Prostate gland (tissue), 2 donors: ENCODE measurements around the gene UGT1A6. TPM values are rescaled to one million over a fixed set of nuclear protein-coding genes. Genes with fewer than 3 reads are reported as not detected.

Experiments used
- DNase-seq: peaks from one replicate; pipeline ENCODE4 v3.0.0-alpha.2; 2019; ENCODE audit warnings: low spot score
- H3K27ac ChIP-seq, 2 donors: fragments of 200-600 bp; sonication (generic); 2 replicates each; pipeline ENCODE4 v1.5.1; 2017 to 2019
- H3K27me3 ChIP-seq: fragments of 200-600 bp; sonication (generic); replicated peaks from 2 replicates; pipeline ENCODE4 v1.5.1; 2019; ENCODE audit not compliant: insufficient read depth
- H3K36me3 ChIP-seq, 2 donors: fragments of 200-600 bp; sonication (generic); 1 replicate in 1 of 2; 2 replicates in 1 of 2; pipeline versions ENCODE4 v1.5.1 to v1.8.1; 2017 to 2019
- H3K4me1 ChIP-seq: fragments of 200-600 bp; sonication (generic); replicated peaks from 2 replicates; pipeline ENCODE4 v1.5.1; 2019
- H3K4me3 ChIP-seq, 2 donors: fragments of 200-600 bp; sonication (generic); 2 replicates each; pipeline ENCODE4 v1.5.1; 2017 to 2019
- H3K9me3 ChIP-seq: fragments of 200-600 bp; sonication (generic); 2 replicates; pipeline ENCODE4 v1.5.1; 2017
- CTCF ChIP-seq, 4 experiments: fragments of 200-600 bp in 2 of 4; fragments of 450-650 bp in 2 of 4; sonication (generic) in 2 of 4; IDR thresholded peaks; 1 replicate in 3 of 4; 2 replicates in 1 of 4; pipeline ENCODE4 v1.5.1; 2016 to 2019; ENCODE audit warnings: antibody characterized with exemption in 4 of 4, mild to moderate bottlenecking in 2 of 4, moderate library complexity in 2 of 4
- POLR2A ChIP-seq: fragments of 450-650 bp; IDR thresholded peaks from one replicate; pipeline ENCODE4 v1.6.1; 2016; ENCODE audit warnings: antibody characterized with exemption, mild to moderate bottlenecking
- POLR2AphosphoS5 ChIP-seq: sonication (generic); formaldehyde crosslinking; IDR thresholded peaks from one replicate; pipeline ENCODE4 v1.6.1; 2017; ENCODE audit warnings: antibody characterized with exemption
- WGBS: methylation state at CpG from one replicate; pipeline ENCODE4 v1.1.5; 2018; 5-methylcytosine and 5-hydroxymethylcytosine counted together
- intact Hi-C: fragments of 100-400 bp; cut with DNase I; formaldehyde crosslinking; loops from one replicate; pipeline ENCODE4 v1.14.2; 2022
- total RNA-seq, 2 donors: library from RNA; depleted of rRNA; stranded (reverse); fragments of >200 nt; gene quantifications; one replicate each; pipeline ENCODE4 v1.1.0, GENCODE V29; 2016

The UGT1A6 gene
- total RNA-seq, 2 donors from 2014 or later: 0.85 to 6.6 TPM

GRCh38 chr2:233792720-233793119 lies 100.0 kb downstream of the UGT1A6 start:
- Histone ChIP-seq H3K9me3 (no peaks in the 10 kb centered on the region), H3K4me1 (no peaks in the 10 kb centered on the region), H3K27ac (no peak overlapping the region), H3K36me3 (no peaks in the 10 kb centered on the region), H3K27me3 (no peaks in the 10 kb centered on the region), H3K4me3 (no peak overlapping the region)
- intact Hi-C loops: no loop called here
- WGBS: 85% methylated on average over 7 of the region's 7 CpGs
- TF ChIP-seq CTCF (IDR thresholded peaks at IDR 0.05): no peak
- no peak for TF ChIP-seq POLR2AphosphoS5
- no peak for TF ChIP-seq POLR2A
- DNase-seq: no peak

GRCh38 chr2:233793465-233794127 lies 100.9 kb downstream of the UGT1A6 start:
- H3K27me3 ChIP-seq: no peaks in the 10 kb centered on the region
- intact Hi-C loops: no loop called here
- TF ChIP-seq POLR2A (no peak), CTCF (IDR thresholded peaks at IDR 0.05) (no peak), POLR2AphosphoS5 (no peak)
- no peaks in the 10 kb centered on the region for H3K9me3 ChIP-seq
- H3K4me3 ChIP-seq: no peak overlapping the region
- no peaks in the 10 kb centered on the region for H3K36me3 ChIP-seq
- H3K27ac ChIP-seq: no peak overlapping the region
- no peaks in the 10 kb centered on the region for H3K4me1 ChIP-seq
- no peak for DNase-seq
- 73% methylated on average over 18 of the region's 18 CpGs for WGBS

- no peak for DNase-seq
These were observed 101.5 kb downstream of the UGT1A6 start for GRCh38 chr2:233794128-233794658.

GRCh38 chr2:233795735-233796171 lies 103.1 kb downstream of the UGT1A6 start:
- DNase-seq: no peak
- Histone ChIP-seq H3K4me3 (no peak overlapping the region), H3K27ac (no peak overlapping the region), H3K36me3 (no peaks in the 10 kb centered on the region), H3K4me1 (no peaks in the 10 kb centered on the region), H3K27me3 (no peaks in the 10 kb centered on the region), H3K9me3 (no peaks in the 10 kb centered on the region)
- 91% methylated on average over 13 of the region's 13 CpGs for WGBS
- intact Hi-C loops: no loop called here
- TF ChIP-seq POLR2A: no peak
- no peak for TF ChIP-seq POLR2AphosphoS5

More at GRCh38 chr2:233794128-233794658, 101.5 kb downstream of the UGT1A6 start:
- WGBS: 81% methylated on average over 17 of the region's 17 CpGs
- Histone ChIP-seq H3K4me3 (no peak overlapping the region), H3K36me3 (no peaks in the 10 kb centered on the region), H3K27ac (no peak overlapping the region), H3K9me3 (no peaks in the 10 kb centered on the region), H3K4me1 (no peaks in the 10 kb centered on the region), H3K27me3 (no peaks in the 10 kb centered on the region)
- intact Hi-C loops: no loop called here
- no peak for TF ChIP-seq CTCF (IDR thresholded peaks at IDR 0.05)

GRCh38 chr2:233796254-233796653 lies 103.6 kb downstream of the UGT1A6 start:
- intact Hi-C loops: no loop called here
- WGBS: 80% methylated on average over 9 of the region's 9 CpGs
- no peak overlapping the region for H3K4me3 ChIP-seq
- H3K36me3 ChIP-seq: no peaks in the 10 kb centered on the region
- TF ChIP-seq POLR2A: no peak
- TF ChIP-seq POLR2AphosphoS5: no peak
- no peak for TF ChIP-seq CTCF (IDR thresholded peaks at IDR 0.05)
- H3K4me1 ChIP-seq: no peaks in the 10 kb centered on the region
- DNase-seq: no peak
- no peaks in the 10 kb centered on the region for H3K27me3 ChIP-seq
- no peaks in the 10 kb centered on the region for H3K9me3 ChIP-seq
- H3K27ac ChIP-seq: no peak overlapping the region
